ENCODE results near the gene CCNJ. TPM values are rescaled to one million over a fixed set of nuclear protein-coding genes. Genes with fewer than 3 reads are reported as not detected.
"Not testable (repeated sequence)": the region's sequence is repeated elsewhere in the genome, so short reads cannot be mapped to it uniquely, and the experiment has no call there.

Gene CCNJ, protein sequence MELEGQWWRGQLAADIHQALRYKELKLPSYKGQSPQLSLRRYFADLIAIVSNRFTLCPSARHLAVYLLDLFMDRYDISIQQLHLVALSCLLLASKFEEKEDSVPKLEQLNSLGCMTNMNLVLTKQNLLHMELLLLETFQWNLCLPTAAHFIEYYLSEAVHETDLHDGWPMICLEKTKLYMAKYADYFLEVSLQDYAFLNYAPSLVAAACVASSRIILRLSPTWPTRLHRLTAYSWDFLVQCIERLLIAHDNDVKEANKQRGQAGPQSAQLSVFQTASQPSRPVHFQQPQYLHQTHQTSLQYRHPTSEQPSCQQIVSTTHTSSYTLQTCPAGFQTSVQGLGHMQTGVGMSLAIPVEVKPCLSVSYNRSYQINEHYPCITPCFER
- total RNA-seq: 1 to 10 TPM; 4.5 to 5.3 TPM

DNA sequence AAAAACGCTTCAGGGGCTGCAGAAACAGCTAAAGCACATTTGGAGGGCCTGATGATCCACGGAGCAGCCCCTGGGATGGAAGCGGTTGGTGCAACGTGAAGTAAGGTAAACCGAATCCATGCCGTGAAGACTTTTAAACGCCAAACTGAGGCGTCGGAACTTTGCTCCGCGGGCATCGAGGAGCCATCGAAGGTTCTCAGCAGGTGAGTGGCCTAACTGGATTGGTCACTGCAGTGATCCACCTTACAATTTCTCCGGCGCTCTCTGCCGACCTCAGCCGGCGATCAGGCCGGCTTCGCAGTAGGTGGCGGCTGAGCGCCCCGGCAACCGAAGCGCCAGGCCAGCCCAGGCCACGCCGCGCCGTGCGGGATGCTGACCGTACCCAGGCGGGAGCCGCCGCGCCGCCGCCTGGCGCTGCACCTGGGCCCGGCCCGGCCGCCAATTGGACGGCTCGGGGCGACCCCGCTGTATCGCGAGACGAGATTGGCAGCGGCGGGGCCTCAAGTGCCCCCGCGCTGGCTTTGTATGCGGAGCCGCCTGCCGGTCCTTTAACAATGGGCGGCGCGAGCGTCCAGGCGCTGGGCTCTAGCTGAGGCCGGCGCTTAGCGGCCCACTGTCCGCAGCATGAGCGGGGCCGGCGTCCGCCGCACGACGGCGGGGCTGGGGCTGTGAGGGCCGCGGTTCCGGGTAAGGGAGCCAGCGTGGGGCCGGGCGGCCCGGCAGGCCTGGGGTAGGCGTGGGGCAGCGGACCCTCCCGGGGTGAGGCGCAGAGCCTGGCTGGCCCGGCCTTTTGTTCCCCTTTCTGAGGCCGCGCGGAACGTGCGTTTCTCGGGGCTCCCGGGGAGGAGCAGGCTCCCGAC is at the start of gene CCNJ:
TSS of gene CCNJ (plus strand) at position 551 of the 860 bp plus-strand sequence. CDS start 811 bp downstream, outside the sequence.
- peaks cover 30% of the 10 kb centered on the region for H3K36me3 Mint-ChIP-seq (ENCODE audit: low read depth)
- ChIA-PET CTCF (interaction anchor here (0.8 to 2.4 kb wide), 4 partner anchors 10 to 349 kb away, joined by 3 to 7 read pairs (median 5); partner anchors contain the start of gene TCTN3), POLR2A (interaction anchor here (1.7 to 3.9 kb wide), 2 partner anchors 46 to 87 kb away, joined by 7 to 14 read pairs; partner anchors contain the start of gene ZNF518A)
- peaks cover 7% of the 10 kb centered on the region for H3K27me3 Mint-ChIP-seq (ENCODE audit: low read depth)
- peaks cover 37% of the 10 kb centered on the region for H3K4me1 Mint-ChIP-seq (ENCODE audit: low read depth)
- H3K9me3 Mint-ChIP-seq (ENCODE audit: insufficient read depth): no peaks in the 10 kb centered on the region
- H3K27ac Mint-ChIP-seq: peak within 1 kb of the TSS; percentile 81
- peak within 1 kb of the TSS; percentile 91 for H3K4me3 Mint-ChIP-seq
- DNase-seq (peak; percentile 86), ATAC-seq (peak; percentile 94)

DNA sequence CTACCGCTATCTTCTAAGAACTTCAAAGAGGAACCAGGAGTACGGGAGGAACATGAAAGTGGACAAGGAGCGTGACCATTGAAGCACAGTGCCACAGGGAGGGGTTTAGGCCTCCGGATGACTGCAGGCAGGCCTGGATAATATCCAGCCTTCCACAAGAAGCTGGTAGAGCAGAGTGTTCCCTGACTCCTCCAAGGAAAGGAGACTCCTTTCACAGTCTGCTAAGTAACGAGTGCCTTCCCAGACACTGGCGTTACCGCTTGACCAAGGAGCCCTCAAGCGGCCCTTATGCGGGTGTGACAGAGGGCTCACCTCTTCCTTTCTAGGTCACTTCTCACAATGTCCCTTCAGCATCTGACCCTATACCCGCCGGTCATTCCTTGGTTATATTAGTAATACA is 49.0 kb upstream of the CCNJ start:
- H3K27ac Mint-ChIP-seq, POLR2A ChIA-PET, H3K4me3 Mint-ChIP-seq: not testable (repeated sequence)

DNA sequence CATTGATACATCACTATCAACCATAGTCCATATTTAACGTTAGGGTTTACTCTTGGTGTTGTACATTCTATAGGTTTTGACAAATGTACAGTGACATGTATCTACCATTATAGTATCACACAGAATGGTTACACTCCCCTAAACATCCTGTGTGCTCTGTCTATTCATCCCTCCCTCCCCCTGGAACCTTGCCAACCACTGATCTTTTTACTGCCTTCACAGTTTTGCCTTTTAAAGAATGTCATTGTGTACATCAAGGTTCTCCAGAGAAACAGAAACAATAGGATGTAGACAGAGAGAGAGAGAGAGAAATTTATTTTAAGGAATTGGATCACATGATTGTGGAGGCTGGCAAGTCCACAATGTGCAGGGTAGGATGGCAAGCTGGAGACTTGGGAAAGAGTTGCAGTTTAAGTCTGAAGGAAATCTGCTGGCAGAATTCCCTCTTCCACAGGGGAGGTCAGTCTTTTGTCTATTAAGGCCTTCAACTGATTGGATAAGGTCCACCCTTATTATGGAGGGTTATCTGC is 45.1 kb upstream of the CCNJ start:
- POLR2A ChIA-PET: no interaction called here
- Mint-ChIP-seq H3K27me3 (ENCODE audit: low read depth) (no peaks in the 10 kb centered on the region), H3K9me3 (ENCODE audit: insufficient read depth) (no peaks in the 10 kb centered on the region), H3K4me3 (no peak overlapping the region), H3K36me3 (ENCODE audit: low read depth) (no peaks in the 10 kb centered on the region), H3K27ac (no peak overlapping the region), H3K4me1 (ENCODE audit: low read depth) (no peaks in the 10 kb centered on the region)
- CTCF ChIA-PET: interaction anchor here (2.5 kb wide), 1 partner anchor 19 kb away, joined by 11 read pairs; no protein-coding TSS in a partner anchor
- DNase-seq (no peak), ATAC-seq (no peak)

More for the DNA sequence above, 49.0 kb upstream of the CCNJ start:
- ATAC-seq; CTCF ChIA-PET; H3K9me3 Mint-ChIP-seq (ENCODE audit: insufficient read depth); H3K4me1 Mint-ChIP-seq (ENCODE audit: low read depth); DNase-seq; H3K36me3 Mint-ChIP-seq (ENCODE audit: low read depth); H3K27me3 Mint-ChIP-seq (ENCODE audit: low read depth): not testable (repeated sequence)

DNA sequence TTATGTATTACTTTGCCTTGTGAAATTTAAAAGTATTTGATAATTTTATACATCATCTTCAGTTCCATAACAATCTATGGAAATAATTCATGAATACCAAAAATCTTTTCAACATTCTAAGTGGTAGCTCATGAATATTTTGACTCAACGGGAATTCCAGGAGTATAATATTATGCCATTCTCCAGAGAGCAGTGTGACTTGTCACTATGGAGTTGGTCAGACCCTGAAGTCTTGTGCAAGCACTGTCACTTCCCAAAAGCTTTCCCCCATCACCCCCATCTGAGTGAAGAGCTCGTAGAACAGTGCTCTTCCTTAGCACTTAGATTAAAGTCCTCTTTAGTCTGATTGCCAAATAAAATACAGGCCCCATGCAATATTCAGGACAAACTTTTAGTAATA is 29.4 kb upstream of the CCNJ start:
- ATAC-seq (no peak), DNase-seq (no peak)
- ChIA-PET CTCF (interaction anchor here (0.9 to 1.6 kb wide), 3 partner anchors 18 to 320 kb away, joined by 3 to 9 read pairs (median 4); partner anchors contain the start of gene TCTN3), POLR2A (interaction anchor here (0.6 kb wide), 1 partner anchor 1448 kb away, joined by 4 read pairs; no protein-coding TSS in a partner anchor)
- peaks cover 9% of the 10 kb centered on the region for H3K27me3 Mint-ChIP-seq (ENCODE audit: low read depth)
- H3K9me3 Mint-ChIP-seq (ENCODE audit: insufficient read depth): no peaks in the 10 kb centered on the region
- no peak overlapping the region for H3K27ac Mint-ChIP-seq
- H3K36me3 Mint-ChIP-seq (ENCODE audit: low read depth): no peaks in the 10 kb centered on the region
- no peak overlapping the region for H3K4me3 Mint-ChIP-seq
- no peaks in the 10 kb centered on the region for H3K4me1 Mint-ChIP-seq (ENCODE audit: low read depth)

DNA sequence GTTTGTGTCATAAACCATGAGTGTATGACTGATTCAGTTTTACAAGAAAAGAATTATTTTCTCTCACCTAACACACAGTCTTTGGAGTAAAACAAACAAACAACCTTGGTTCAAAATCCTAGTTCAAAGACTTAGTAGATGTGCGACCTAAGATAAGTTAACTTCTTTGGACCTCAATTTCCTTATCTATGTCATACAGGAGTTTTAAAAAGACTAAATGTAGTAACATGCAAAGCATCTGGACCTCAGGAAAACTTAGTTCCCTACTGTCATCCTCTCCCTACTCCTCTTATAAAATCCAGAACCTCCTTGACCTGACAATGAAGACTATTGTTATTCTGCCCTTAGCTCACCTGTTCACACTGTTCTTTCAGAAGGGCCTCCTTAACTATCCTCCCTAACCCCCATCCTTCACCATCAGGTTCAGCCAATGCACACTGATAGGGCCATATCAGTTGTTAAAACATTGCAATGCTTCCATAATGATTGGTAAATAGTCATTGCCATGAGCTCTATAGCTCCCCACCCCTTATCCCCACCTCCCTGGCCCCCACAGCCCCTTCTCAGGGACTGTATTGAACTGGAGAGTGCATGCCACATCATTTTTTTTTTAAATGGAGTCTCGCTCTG is 28.8 kb upstream of the CCNJ start:
- POLR2A ChIA-PET: interaction anchor here (0.6 kb wide), 1 partner anchor 1447 kb away, joined by 4 read pairs; no protein-coding TSS in a partner anchor

DNA sequence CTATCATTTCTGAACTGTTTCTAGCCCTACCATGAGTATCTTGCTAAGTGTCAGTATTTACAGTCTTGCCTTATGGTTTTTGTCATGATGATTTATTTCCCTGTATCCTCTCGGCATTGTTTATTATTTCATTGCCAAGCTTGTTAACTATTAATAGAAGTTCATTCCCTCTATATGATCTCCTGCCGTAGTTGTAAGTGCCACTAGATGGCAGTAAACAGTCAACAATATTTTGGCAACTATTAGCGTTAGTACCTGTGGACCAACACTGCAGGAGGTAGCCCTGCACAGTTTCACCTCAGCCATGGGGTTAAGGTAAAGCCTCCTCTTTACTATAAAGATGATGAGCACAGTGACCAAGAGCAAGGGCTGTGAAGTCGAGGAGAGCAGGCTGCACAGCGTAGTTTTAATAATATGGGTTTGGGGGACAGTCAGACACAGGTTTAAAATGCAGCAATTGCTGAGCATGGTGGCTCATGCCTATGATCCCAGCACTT is 26.1 kb upstream of the CCNJ start:
- Mint-ChIP-seq H3K4me3 (no peak overlapping the region), H3K27ac (no peak overlapping the region), H3K4me1 (ENCODE audit: low read depth) (no peaks in the 10 kb centered on the region), H3K36me3 (ENCODE audit: low read depth) (no peaks in the 10 kb centered on the region), H3K27me3 (ENCODE audit: low read depth) (peaks cover 2% of the 10 kb centered on the region), H3K9me3 (ENCODE audit: insufficient read depth) (no peaks in the 10 kb centered on the region)
- ChIA-PET POLR2A (no interaction called here), CTCF (interaction anchor here (0.6 to 5.8 kb wide), 51 partner anchors 8 to 358 kb away, joined by 3 to 63 read pairs (median 4); partner anchors contain the start of gene TCTN3)
- DNase-seq: peak; percentile 65
- ATAC-seq: peak; percentile 95

More for the DNA sequence above, 28.8 kb upstream of the CCNJ start:
- Mint-ChIP-seq H3K27ac (no peak overlapping the region), H3K4me3 (no peak overlapping the region), H3K4me1 (ENCODE audit: low read depth) (no peaks in the 10 kb centered on the region), H3K36me3 (ENCODE audit: low read depth) (no peaks in the 10 kb centered on the region), H3K9me3 (ENCODE audit: insufficient read depth) (no peaks in the 10 kb centered on the region), H3K27me3 (ENCODE audit: low read depth) (peaks cover 6% of the 10 kb centered on the region)
- ATAC-seq (no peak), DNase-seq (no peak)
- CTCF ChIA-PET: interaction anchor here (0.9 to 1.6 kb wide), 4 partner anchors 18 to 360 kb away, joined by 3 to 9 read pairs (median 4); partner anchors contain the start of gene TCTN3

DNA sequence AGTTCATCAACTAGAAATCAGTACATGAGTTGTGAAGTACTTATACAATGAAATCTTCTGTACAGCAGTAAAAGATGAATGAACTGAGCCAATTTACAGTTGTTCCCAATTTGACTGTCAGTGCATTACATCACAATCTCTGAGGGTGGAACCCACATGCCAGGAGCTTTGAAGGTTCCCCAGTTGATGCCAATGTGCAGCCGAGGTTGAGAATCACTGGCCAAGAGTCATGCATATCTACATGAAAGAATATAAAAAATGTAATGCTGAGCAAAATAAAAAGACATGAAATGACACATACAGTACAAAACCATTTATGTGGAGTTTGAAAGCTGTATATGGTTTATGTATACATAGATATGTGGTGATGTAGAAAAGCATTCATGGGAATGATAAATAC is 22.1 kb upstream of the CCNJ start:
- no peaks in the 10 kb centered on the region for H3K9me3 Mint-ChIP-seq (ENCODE audit: insufficient read depth)
- no peaks in the 10 kb centered on the region for H3K36me3 Mint-ChIP-seq (ENCODE audit: low read depth)
- no peak for ATAC-seq
- DNase-seq: no peak
- CTCF ChIA-PET: interaction anchor here (0.7 kb wide), 1 partner anchor 328 kb away, joined by 3 read pairs; the partner anchor contains the start of gene TCTN3
- peaks cover 2% of the 10 kb centered on the region for H3K27me3 Mint-ChIP-seq (ENCODE audit: low read depth)
- H3K27ac Mint-ChIP-seq: no peak overlapping the region
- H3K4me1 Mint-ChIP-seq (ENCODE audit: low read depth): peaks cover 1% of the 10 kb centered on the region
- H3K4me3 Mint-ChIP-seq: no peak overlapping the region
- POLR2A ChIA-PET: no interaction called here

DNA sequence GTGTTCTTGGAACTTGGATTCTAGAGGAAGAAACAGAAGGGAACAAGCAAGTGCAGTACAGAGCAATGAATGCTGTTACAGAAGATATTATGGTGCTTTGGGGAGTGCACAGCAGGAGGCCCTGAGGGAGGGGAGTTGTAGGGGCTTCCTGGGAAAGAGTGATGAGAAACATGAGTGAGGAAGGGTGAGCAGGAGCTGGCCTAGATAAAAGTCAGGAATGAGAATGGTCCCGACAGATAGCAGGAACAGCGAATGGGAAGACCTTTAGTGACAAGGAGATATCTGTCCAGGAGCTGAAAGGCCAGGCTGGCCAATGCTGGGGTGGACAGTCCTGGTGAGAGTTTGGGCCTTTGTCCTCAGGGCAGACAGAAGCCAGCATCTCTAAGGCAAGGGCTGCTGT is 20.6 kb upstream of the CCNJ start:
- ChIA-PET POLR2A (no interaction called here), CTCF (interaction anchor here (0.8 kb wide), 1 partner anchor 316 kb away, joined by 3 read pairs; no protein-coding TSS in a partner anchor)
- Mint-ChIP-seq H3K4me3 (no peak overlapping the region), H3K27me3 (ENCODE audit: low read depth) (no peaks in the 10 kb centered on the region), H3K27ac (no peak overlapping the region), H3K9me3 (ENCODE audit: insufficient read depth) (no peaks in the 10 kb centered on the region), H3K4me1 (ENCODE audit: low read depth) (peaks cover 1% of the 10 kb centered on the region), H3K36me3 (ENCODE audit: low read depth) (no peaks in the 10 kb centered on the region)
- DNase-seq (no peak), ATAC-seq (no peak)

DNA sequence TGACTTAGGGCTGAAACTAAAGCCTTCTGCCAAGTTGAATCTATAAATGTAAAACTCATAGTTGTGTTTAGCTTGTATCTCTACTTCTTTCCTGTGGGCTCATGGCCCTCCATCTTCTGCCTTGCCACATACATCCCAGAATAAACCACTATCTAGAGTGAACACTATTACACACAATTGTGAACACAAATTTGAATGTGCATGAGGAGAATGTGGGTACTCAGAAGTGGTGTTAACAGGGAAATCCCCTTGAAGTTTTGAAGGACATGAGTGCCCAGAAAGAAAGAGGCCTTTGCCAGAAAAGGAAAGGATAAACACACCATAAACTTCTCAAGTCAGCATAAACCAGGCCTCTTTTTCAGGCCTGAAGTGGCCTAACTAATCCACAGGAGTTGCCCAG is 20.2 kb upstream of the CCNJ start:
- Mint-ChIP-seq H3K4me3 (no peak overlapping the region), H3K9me3 (ENCODE audit: insufficient read depth) (no peaks in the 10 kb centered on the region), H3K27me3 (ENCODE audit: low read depth) (no peaks in the 10 kb centered on the region), H3K36me3 (ENCODE audit: low read depth) (no peaks in the 10 kb centered on the region), H3K4me1 (ENCODE audit: low read depth) (peaks cover 1% of the 10 kb centered on the region), H3K27ac (no peak overlapping the region)
- CTCF ChIA-PET: interaction anchor here (0.8 to 0.9 kb wide), 2 partner anchors 316 to 592 kb away, joined by 3 read pairs; no protein-coding TSS in a partner anchor
- ATAC-seq (no peak), DNase-seq (no peak)
- POLR2A ChIA-PET: no interaction called here

DNA sequence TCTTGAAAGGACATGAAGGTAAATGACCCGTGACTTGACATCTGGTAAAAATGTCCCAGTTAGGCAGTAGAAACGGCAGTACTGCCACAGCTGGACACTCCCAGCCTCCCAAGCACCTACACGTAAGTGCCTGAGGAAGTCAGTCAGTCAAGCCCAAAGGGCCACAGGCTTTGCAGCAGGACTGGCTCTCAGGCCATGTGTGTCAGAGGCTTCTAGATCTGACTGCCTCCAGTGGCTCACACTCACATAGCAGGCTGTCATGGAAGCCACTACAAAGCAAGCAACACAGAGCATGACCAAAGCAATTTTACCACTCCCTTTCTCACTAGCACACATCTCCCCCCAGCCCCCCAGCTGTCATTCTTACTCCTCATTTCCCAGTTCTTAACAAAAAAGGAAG is 17.8 kb upstream of the CCNJ start:
- Mint-ChIP-seq H3K4me3 (no peak overlapping the region), H3K36me3 (ENCODE audit: low read depth) (no peaks in the 10 kb centered on the region), H3K9me3 (ENCODE audit: insufficient read depth) (no peaks in the 10 kb centered on the region), H3K27me3 (ENCODE audit: low read depth) (peaks cover 2% of the 10 kb centered on the region), H3K27ac (no peak overlapping the region), H3K4me1 (ENCODE audit: low read depth) (peaks cover 1% of the 10 kb centered on the region)
- DNase-seq (peak; percentile 24), ATAC-seq (no peak)
- ChIA-PET CTCF (interaction anchor here (1.1 to 1.8 kb wide), 2 partner anchors 9 to 204 kb away, joined by 4 to 5 read pairs; no protein-coding TSS in a partner anchor), POLR2A (no interaction called here)

DNA sequence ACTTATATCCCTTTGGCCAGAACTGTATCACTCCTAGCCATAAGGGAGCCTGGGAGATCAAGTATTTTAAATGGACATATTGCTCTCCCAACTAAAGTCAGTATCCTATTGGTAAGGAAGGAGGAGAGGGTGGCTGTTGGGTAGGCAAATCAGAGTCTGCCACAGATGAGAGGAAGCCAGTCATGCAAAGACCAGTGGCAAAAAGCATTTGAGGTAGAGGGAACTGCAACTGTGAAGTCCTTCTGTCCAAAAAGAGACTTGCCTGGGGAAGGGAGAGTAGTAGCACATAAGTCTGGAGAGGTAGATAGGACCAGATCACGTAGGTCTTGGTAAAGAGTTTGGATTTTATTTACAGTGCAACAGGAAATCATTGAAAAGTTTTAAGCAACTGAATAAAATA is 8.8 kb upstream of the CCNJ start:
- Mint-ChIP-seq H3K4me1 (ENCODE audit: low read depth) (no peaks in the 10 kb centered on the region), H3K27me3 (ENCODE audit: low read depth) (peaks cover 24% of the 10 kb centered on the region), H3K4me3 (no peak overlapping the region), H3K9me3 (ENCODE audit: insufficient read depth) (no peaks in the 10 kb centered on the region), H3K27ac (no peak overlapping the region), H3K36me3 (ENCODE audit: low read depth) (peaks cover 2% of the 10 kb centered on the region)
- DNase-seq (no peak), ATAC-seq (no peak)
- ChIA-PET POLR2A (no interaction called here), CTCF (no interaction called here)

Data from activated CD8-positive, alpha-beta T cell treated with anti-CD3 and anti-CD28 coated beads, Interleukin-2, amount 10 ng/mL, durations not matched to agents 7 days and 5 days (primary cell).